Tibial artery (tissue), 4 donors: ENCODE measurements around the gene QSOX1.
"Not testable (repeated sequence)": the region's sequence is repeated elsewhere in the genome, so short reads cannot be mapped to it uniquely, and the experiment has no call there.

Source experiments
- DNase-seq, 2 donors: peaks; one replicate each; pipeline ENCODE4 v3.0.0-alpha.2; 2019
- H3K27ac ChIP-seq, 2 donors: fragments of 200-600 bp; sonication (generic) in 1 of 2; 1 replicate in 1 of 2; 2 replicates in 1 of 2; pipeline ENCODE4 v1.5.1; 2018 to 2019; ENCODE audit warnings: mild to moderate bottlenecking in 1 of 2
- H3K27me3 ChIP-seq, 2 donors: fragments of 200-600 bp; sonication (generic) in 1 of 2; one replicate each; pipeline versions ENCODE4 v1.5.1 to v1.6.0; 2016 to 2019
- H3K36me3 ChIP-seq, 3 donors: fragments of 200-600 bp; sonication (generic) in 2 of 3; one replicate each; pipeline ENCODE4 v1.5.1; 2016 to 2019; ENCODE audit warnings: mild to moderate bottlenecking in 2 of 3
- H3K4me1 ChIP-seq, 4 donors: fragments of 200-600 bp; sonication (generic) in 2 of 4; 1 replicate in 3 of 4; 2 replicates in 1 of 4; pipeline ENCODE4 v1.5.1; 2016 to 2019
- H3K4me3 ChIP-seq, 2 donors: fragments of 200-600 bp; sonication (generic) in 1 of 2; 1 replicate in 1 of 2; 2 replicates in 1 of 2; pipeline ENCODE4 v1.5.1; 2018 to 2019; ENCODE audit warnings: mild to moderate bottlenecking in 2 of 2
- H3K9me3 ChIP-seq, 3 donors: fragments of 200-600 bp; sonication (generic) in 1 of 3; one replicate each; pipeline ENCODE4 v1.5.1; 2016 to 2019
- intact Hi-C: fragments of 100-400 bp; cut with DNase I; formaldehyde crosslinking; loops from one replicate; pipeline ENCODE4 v1.15.0; 2023; ENCODE audit warnings: low total_unique reads
- TF ChIP-seq, protein P1 (sequence below), 2 experiments: fragments of 200-600 bp in 1 of 2; fragments of 450-650 bp in 1 of 2; IDR thresholded peaks; one replicate each; pipeline ENCODE4 v1.5.1; 2017 to 2019; ENCODE audit warnings: antibody characterized with exemption in 2 of 2, mild to moderate bottlenecking in 1 of 2, moderate library complexity in 1 of 2

QSOX1 gene

GRCh38 chr1:180117764-180118116, 36.9 kb upstream of the QSOX1 start:
- Histone ChIP-seq H3K36me3 (peaks cover 4 to 13% (median 8%) of the 10 kb centered on the region in 3 donors), H3K4me3 (no peak overlapping the region), H3K27ac (no peak overlapping the region), H3K9me3 (no peaks in the 10 kb centered on the region), H3K4me1 (no peaks in the 10 kb centered on the region), H3K27me3 (no peaks in the 10 kb centered on the region)
- TF ChIP-seq, protein P1, sequence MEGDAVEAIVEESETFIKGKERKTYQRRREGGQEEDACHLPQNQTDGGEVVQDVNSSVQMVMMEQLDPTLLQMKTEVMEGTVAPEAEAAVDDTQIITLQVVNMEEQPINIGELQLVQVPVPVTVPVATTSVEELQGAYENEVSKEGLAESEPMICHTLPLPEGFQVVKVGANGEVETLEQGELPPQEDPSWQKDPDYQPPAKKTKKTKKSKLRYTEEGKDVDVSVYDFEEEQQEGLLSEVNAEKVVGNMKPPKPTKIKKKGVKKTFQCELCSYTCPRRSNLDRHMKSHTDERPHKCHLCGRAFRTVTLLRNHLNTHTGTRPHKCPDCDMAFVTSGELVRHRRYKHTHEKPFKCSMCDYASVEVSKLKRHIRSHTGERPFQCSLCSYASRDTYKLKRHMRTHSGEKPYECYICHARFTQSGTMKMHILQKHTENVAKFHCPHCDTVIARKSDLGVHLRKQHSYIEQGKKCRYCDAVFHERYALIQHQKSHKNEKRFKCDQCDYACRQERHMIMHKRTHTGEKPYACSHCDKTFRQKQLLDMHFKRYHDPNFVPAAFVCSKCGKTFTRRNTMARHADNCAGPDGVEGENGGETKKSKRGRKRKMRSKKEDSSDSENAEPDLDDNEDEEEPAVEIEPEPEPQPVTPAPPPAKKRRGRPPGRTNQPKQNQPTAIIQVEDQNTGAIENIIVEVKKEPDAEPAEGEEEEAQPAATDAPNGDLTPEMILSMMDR (IDR thresholded peaks at IDR 0.05): no peak
- intact Hi-C loops: no loop called here
- no peak for DNase-seq

DNA sequence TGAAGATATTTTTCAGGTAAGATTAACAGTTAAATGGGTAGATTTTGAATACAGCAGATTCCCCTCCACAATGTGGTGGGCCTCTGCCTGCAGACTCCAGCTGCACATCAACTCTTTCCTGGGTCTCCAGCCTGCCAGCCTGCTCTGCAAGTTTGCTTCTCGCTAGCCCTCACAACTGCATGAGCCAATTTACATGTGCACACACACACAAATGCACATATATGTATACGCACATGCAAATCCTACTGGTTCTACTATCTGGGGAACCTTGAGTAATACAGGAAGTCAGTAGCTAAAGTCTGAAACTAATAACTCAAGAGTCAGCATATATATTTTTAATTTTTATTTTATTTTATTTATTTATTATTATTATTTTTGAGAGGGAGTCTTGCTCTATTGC, 34.8 kb upstream of the QSOX1 start:
- no peaks in the 10 kb centered on the region for H3K4me1 ChIP-seq
- no peaks in the 10 kb centered on the region for H3K36me3 ChIP-seq
- H3K27ac ChIP-seq: no peak overlapping the region
- no peak for DNase-seq
- no peak overlapping the region for H3K4me3 ChIP-seq
- TF ChIP-seq, protein P1 (IDR thresholded peaks at IDR 0.05): no peak
- H3K27me3 ChIP-seq: no peaks in the 10 kb centered on the region
- no peaks in the 10 kb centered on the region for H3K9me3 ChIP-seq
- intact Hi-C loops: no loop called here

DNA sequence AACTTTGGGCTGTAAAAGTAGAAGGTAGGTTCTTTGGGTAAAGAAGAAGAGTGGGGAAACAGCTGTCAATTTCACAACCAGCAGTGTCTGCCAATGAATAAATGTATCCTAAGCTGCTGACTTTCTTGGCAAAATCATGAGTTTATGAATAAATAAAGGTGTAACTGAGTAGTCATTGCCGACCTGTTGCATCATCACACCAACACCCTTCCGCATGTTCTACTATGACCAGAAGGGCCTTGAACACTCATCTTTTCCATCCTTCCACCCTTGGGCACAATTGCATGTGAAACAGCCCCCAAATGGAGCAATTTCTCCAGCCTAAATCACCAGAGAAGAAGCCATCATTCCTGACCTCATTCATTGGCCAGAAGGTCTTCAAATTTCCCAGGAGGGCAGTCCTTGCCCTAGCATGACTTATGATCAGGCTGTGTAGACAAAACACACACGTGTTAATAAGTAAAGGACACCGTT, 31.2 kb upstream of the QSOX1 start:
- Histone ChIP-seq H3K36me3 (no peaks in the 10 kb centered on the region), H3K4me1 (no peaks in the 10 kb centered on the region), H3K9me3 (no peaks in the 10 kb centered on the region), H3K27me3 (no peaks in the 10 kb centered on the region), H3K4me3 (no peak overlapping the region), H3K27ac (no peak overlapping the region)
- TF ChIP-seq, protein P1 (IDR thresholded peaks at IDR 0.05): no peak
- DNase-seq: no peak
- intact Hi-C loops: no loop called here

GRCh38 chr1:180130651-180131050, 24.0 kb upstream of the QSOX1 start:
- no peak for DNase-seq
- peaks cover 0 to 7% of the 10 kb centered on the region in 2 donors for H3K27me3 ChIP-seq
- no peaks in the 10 kb centered on the region for H3K36me3 ChIP-seq
- H3K27ac ChIP-seq: no peak overlapping the region
- intact Hi-C loops: no loop called here
- TF ChIP-seq, protein P1 (IDR thresholded peaks at IDR 0.05): no peak
- no peak overlapping the region for H3K4me3 ChIP-seq
- H3K9me3 ChIP-seq: no peaks in the 10 kb centered on the region
- no peaks in the 10 kb centered on the region for H3K4me1 ChIP-seq

- intact Hi-C loops: no loop called here
- Histone ChIP-seq H3K27ac (no peak overlapping the region), H3K27me3 (peaks cover 0 to 7% of the 10 kb centered on the region in 2 donors), H3K9me3 (no peaks in the 10 kb centered on the region), H3K4me3 (no peak overlapping the region), H3K4me1 (no peaks in the 10 kb centered on the region), H3K36me3 (no peaks in the 10 kb centered on the region)
- TF ChIP-seq, protein P1 (IDR thresholded peaks at IDR 0.05): no peak
- no peak for DNase-seq
These were observed 23.2 kb upstream of the QSOX1 start for GRCh38 chr1:180131510-180131909.

GRCh38 chr1:180133193-180133592, 21.5 kb upstream of the QSOX1 start:
- Histone ChIP-seq H3K27ac (no peak overlapping the region), H3K27me3 (peaks cover 0 to 7% of the 10 kb centered on the region in 2 donors), H3K36me3 (no peaks in the 10 kb centered on the region), H3K4me1 (no peaks in the 10 kb centered on the region), H3K4me3 (no peak overlapping the region), H3K9me3 (no peaks in the 10 kb centered on the region)
- TF ChIP-seq, protein P1 (IDR thresholded peaks at IDR 0.05): no peak
- DNase-seq: no peak
- intact Hi-C loops: no loop called here

GRCh38 chr1:180133688-180134087, 21.0 kb upstream of the QSOX1 start:
- H3K4me3 ChIP-seq, H3K9me3 ChIP-seq, intact Hi-C loops, H3K4me1 ChIP-seq, H3K27me3 ChIP-seq, H3K27ac ChIP-seq, DNase-seq, H3K36me3 ChIP-seq: not testable (repeated sequence)
